IMR-90 (cell line): Measurements from ENCODE around the gene HACD4. TPM values are rescaled to one million over a fixed set of nuclear protein-coding genes. Genes with fewer than 3 reads are reported as not detected.

Source experiments
- ATAC-seq: fragments of 200-7000 bp; cut with Tn5 transposase; 2 replicates; pipeline ENCODE4 v1.9.1; 2020; ENCODE audit warnings: low read depth, mild to moderate bottlenecking, moderate library complexity
- BruUV-seq: library from RNA; stranded (reverse); fragments of 400-500 nt; replicated peaks from 2 replicates; lab custom pipeline; 2021; lab: Mats Ljungman, UMichigan
- CTCF ChIA-PET: fragments of 300-600 bp; formaldehyde crosslinking; extraction: SDS; loops from one replicate; lab custom pipeline; 2021; ENCODE audit warnings: antibody characterized with exemption; lab: Yijun Ruan, JAX
- POLR2A ChIA-PET: fragments of 300-600 bp; sonication (Branson Sonifier 250); formaldehyde crosslinking; loops from one replicate; lab custom pipeline; 2022; ENCODE audit warnings: antibody characterized with exemption; ENCODE audit not compliant: unreplicated experiment; lab: Charles Lee
- DNase-seq: peaks from one replicate; pipeline ENCODE4 v3.0.0; 2013
- H2AFZ ChIP-seq: replicated peaks from 2 replicates; pipeline ENCODE3; 2013; ENCODE audit warnings: low read length, mild to moderate bottlenecking; ENCODE audit not compliant: poor library complexity
- H2AK5ac ChIP-seq: 2 replicates; pipeline ENCODE4 v1.6.1; 2013; ENCODE audit warnings: low read depth, low read length, inconsistent platforms
- H2AK9ac ChIP-seq: replicated peaks from 2 replicates; pipeline ENCODE3; 2013; ENCODE audit warnings: mild to moderate bottlenecking, low read depth, low read length, moderate library complexity; ENCODE audit not compliant: poor library complexity
- H2BK120ac ChIP-seq: 2 replicates; pipeline ENCODE4 v1.6.1; 2013; ENCODE audit warnings: low read depth, low read length, inconsistent platforms
- H2BK15ac ChIP-seq: 3 replicates; pipeline ENCODE4 v1.6.1; 2013; ENCODE audit warnings: low read depth, low read length, inconsistent platforms
- H2BK20ac ChIP-seq: 2 replicates; pipeline ENCODE4 v1.6.1; 2013; ENCODE audit warnings: low read depth, mild to moderate bottlenecking, inconsistent platforms, low read length, moderate library complexity
- H2BK5ac ChIP-seq: 2 replicates; pipeline ENCODE4 v1.6.1; 2013; ENCODE audit warnings: mild to moderate bottlenecking, low read depth, low read length, inconsistent platforms; ENCODE audit not compliant: poor library complexity, severe bottlenecking
- H3K14ac ChIP-seq: replicated peaks from 2 replicates; pipeline ENCODE4 v1.6.1; 2013; ENCODE audit warnings: low read depth, low read length, inconsistent platforms
- H3K18ac ChIP-seq: 2 replicates; pipeline ENCODE4 v1.6.1; 2013; ENCODE audit warnings: low read depth, low read length, control low read depth
- H3K23ac ChIP-seq: 2 replicates; pipeline ENCODE4 v1.6.1; 2013; ENCODE audit warnings: low read depth, low read length, inconsistent platforms
- H3K27ac ChIP-seq: 2 replicates; pipeline ENCODE4 v1.5.1; 2013; ENCODE audit warnings: mild to moderate bottlenecking, control low read depth, low read length; ENCODE audit not compliant: insufficient read depth
- H3K27me3 ChIP-seq: 2 replicates; pipeline ENCODE4 v1.6.1; 2013; ENCODE audit warnings: low read length; ENCODE audit not compliant: control insufficient read depth, insufficient read depth
- H3K36me3 ChIP-seq: 2 replicates; pipeline ENCODE4 v1.6.1; 2013; ENCODE audit warnings: low read length, mixed read lengths; ENCODE audit not compliant: control insufficient read depth, insufficient read depth
- H3K4ac ChIP-seq: 2 replicates; pipeline ENCODE4 v1.6.1; 2013; ENCODE audit warnings: low read depth, low read length, inconsistent platforms
- H3K4me1 ChIP-seq: 2 replicates; pipeline ENCODE4 v1.6.1; 2013; ENCODE audit warnings: low read length, mixed read lengths; ENCODE audit not compliant: control insufficient read depth, insufficient read depth
- H3K4me2 ChIP-seq: 2 replicates; pipeline ENCODE4 v1.6.1; 2013; ENCODE audit warnings: low read depth, mild to moderate bottlenecking, control low read depth, low read length, moderate library complexity
- H3K4me3 ChIP-seq: 2 replicates; pipeline ENCODE4 v1.5.1; 2013; ENCODE audit warnings: low read depth, mild to moderate bottlenecking, control low read depth, low read length, moderate library complexity; ENCODE audit not compliant: insufficient read depth
- H3K56ac ChIP-seq: 2 replicates; pipeline ENCODE4 v1.6.1; 2013; ENCODE audit warnings: low read length, inconsistent platforms; ENCODE audit not compliant: insufficient read depth; ENCODE audit errors: extremely low read depth
- H3K79me1 ChIP-seq, 2 experiments: 2 replicates each; pipeline ENCODE4 v1.6.1; 2013; ENCODE audit warnings: low read length in 2 of 2, inconsistent platforms in 1 of 2, low read depth in 1 of 2
- H3K9ac ChIP-seq: 2 replicates; pipeline ENCODE4 v1.6.1; 2013; ENCODE audit warnings: low read depth, low read length, control low read depth
- H3K9me1 ChIP-seq: 2 replicates; pipeline ENCODE4 v1.6.1; 2013; ENCODE audit warnings: low read length, inconsistent platforms; ENCODE audit not compliant: insufficient read depth
- H3K9me3 ChIP-seq: 2 replicates; pipeline ENCODE4 v1.6.1; 2013; ENCODE audit warnings: low read length; ENCODE audit not compliant: control insufficient read depth, insufficient read depth
- H4K20me1 ChIP-seq: 2 replicates; pipeline ENCODE4 v1.6.1; 2013; ENCODE audit warnings: low read length, inconsistent platforms; ENCODE audit not compliant: insufficient read depth
- H4K5ac ChIP-seq: 2 replicates; pipeline ENCODE4 v1.6.1; 2013; ENCODE audit warnings: mild to moderate bottlenecking, low read depth, low read length, control low read depth
- H4K8ac ChIP-seq, 2 experiments: 2 replicates each; pipeline ENCODE4 v1.6.1; 2013; ENCODE audit warnings: low read depth in 2 of 2, low read length in 2 of 2, control low read depth in 1 of 2, inconsistent platforms in 1 of 2
- H4K91ac ChIP-seq: 2 replicates; pipeline ENCODE4 v1.6.1; 2013; ENCODE audit warnings: low read depth, low read length, inconsistent platforms; ENCODE audit not compliant: insufficient read depth
- CEBPB ChIP-seq: IDR thresholded peaks from 2 replicates; pipeline ENCODE4 v1.6.1; 2012; ENCODE audit warnings: low read depth, low read length, improper control_type of control experiment
- ELK1 ChIP-seq: fragments of 150-350 bp; IDR thresholded peaks from 2 replicates; pipeline ENCODE4 v1.6.1; 2016; ENCODE audit warnings: low read depth, mild to moderate bottlenecking, low read length, moderate library complexity, borderline replicate concordance
- MXI1 ChIP-seq: IDR thresholded peaks from 2 replicates; pipeline ENCODE4 v1.6.1; 2012; ENCODE audit warnings: low read depth, mild to moderate bottlenecking, low read length, moderate library complexity, borderline replicate concordance
- RAD21 ChIP-seq: IDR thresholded peaks from 2 replicates; pipeline ENCODE4 v1.6.1; 2012; ENCODE audit warnings: low read length, improper control_type of control experiment
- WGBS, 2 experiments: methylation state at CpG; one replicate each; pipeline versions ENCODE4 v1.1.5 to v1.1.7; 2013; ENCODE audit warnings: missing lambda C conversion rate in 2 of 2; ENCODE audit not compliant: insufficient read length in 1 of 2; ENCODE audit errors: extremely low coverage in 2 of 2; 5-methylcytosine and 5-hydroxymethylcytosine counted together
- dilution Hi-C: fragments of 300-500 bp; cut with HindIII; formaldehyde crosslinking; loops from one replicate; pipeline ENCODE4 v1.14.3; 2018; ENCODE audit warnings: low sequenced_read_pairs; ENCODE audit not compliant: unreplicated experiment
- in situ Hi-C: fragments of 300-500 bp; cut with MboI; formaldehyde crosslinking; loops from 3 replicates; pipeline ENCODE4 v1.14.3; 2019; ENCODE audit warnings: low sequenced_read_pairs, inconsistent platforms, mixed read lengths
- intact Hi-C: fragments of 100-400 bp; cut with micrococcal nuclease; formaldehyde crosslinking; loops from 2 replicates; pipeline ENCODE4 v1.10.0; 2022
- polyA plus RNA-seq, 3 experiments: library from polyadenylated mRNA; depleted of rRNA; stranded (reverse); fragments of >200 nt; gene quantifications; 2 replicates each; pipeline ENCODE4 v1.2.3, GENCODE V29; 2012; ENCODE audit warnings: low replicate concordance in 1 of 3
- total RNA-seq: library from RNA; depleted of rRNA; stranded (reverse); fragments of >200 nt; gene quantifications from 2 replicates; pipeline ENCODE4 v1.2.3, GENCODE V29; 2012

HACD4 gene
- total and polyA plus RNA-seq, 2 of the 4 experiments (the other 2 are of a cell fraction): 1.9 to 2.2 TPM

GRCh38 chr9:21023861-21024260 lies 7.6 kb downstream of the HACD4 start:
- H3K4ac ChIP-seq: no peak overlapping the region
- no peak overlapping the region for H3K4me3 ChIP-seq
- in situ Hi-C loops (no loop called here), dilution Hi-C loops (no loop called here), intact Hi-C loops (no loop called here)
- ATAC-seq (no peak), DNase-seq (no peak)
- H4K5ac ChIP-seq: no peak overlapping the region
- H3K18ac ChIP-seq: no peak overlapping the region
- H3K4me2 ChIP-seq: no peak overlapping the region
- no peak overlapping the region for H4K8ac ChIP-seq
- ChIA-PET CTCF (no interaction called here), POLR2A (no interaction called here)
- TF ChIP-seq ELK1: no peak
- 0 out of 2 replicates have a peak, but pooled peaks have one; percentile 7 for TF ChIP-seq CEBPB
- TF ChIP-seq MXI1: no peak
- no peak for TF ChIP-seq RAD21
- H3K23ac ChIP-seq: no peak overlapping the region
- H3K9me1 ChIP-seq: 0 out of 2 replicates have a peak, but pooled peaks cover 2% of the 10 kb centered on the region
- H3K4me1 ChIP-seq: peaks cover 6% of the 10 kb centered on the region
- no peaks in the 10 kb centered on the region for H3K27me3 ChIP-seq
- no peaks in the 10 kb centered on the region for H4K20me1 ChIP-seq
- WGBS, 2 experiments: no CpG with 5 or more reads among the region's 2 CpGs
- no peak overlapping the region for H2BK15ac ChIP-seq
- no peaks in the 10 kb centered on the region for H3K9me3 ChIP-seq
- no peak overlapping the region for H2BK20ac ChIP-seq
- no peak overlapping the region for H3K56ac ChIP-seq
- H2AK5ac ChIP-seq: no peak overlapping the region
- H2AFZ ChIP-seq: no peak overlapping the region
- H3K27ac ChIP-seq: no peak overlapping the region
- no peak overlapping the region for H4K91ac ChIP-seq
- no peak overlapping the region for H3K9ac ChIP-seq
- no peak overlapping the region for H2BK5ac ChIP-seq
- no peak overlapping the region for H3K14ac ChIP-seq
- no peak overlapping the region for H2BK120ac ChIP-seq
- H3K79me1 ChIP-seq: no peaks in the 10 kb centered on the region
- no peaks in the 10 kb centered on the region for H3K36me3 ChIP-seq
- BruUV-seq: no TSS peak
- no peak overlapping the region for H2AK9ac ChIP-seq
